Measurements from ENCODE around the gene MYLK2.

DNA sequence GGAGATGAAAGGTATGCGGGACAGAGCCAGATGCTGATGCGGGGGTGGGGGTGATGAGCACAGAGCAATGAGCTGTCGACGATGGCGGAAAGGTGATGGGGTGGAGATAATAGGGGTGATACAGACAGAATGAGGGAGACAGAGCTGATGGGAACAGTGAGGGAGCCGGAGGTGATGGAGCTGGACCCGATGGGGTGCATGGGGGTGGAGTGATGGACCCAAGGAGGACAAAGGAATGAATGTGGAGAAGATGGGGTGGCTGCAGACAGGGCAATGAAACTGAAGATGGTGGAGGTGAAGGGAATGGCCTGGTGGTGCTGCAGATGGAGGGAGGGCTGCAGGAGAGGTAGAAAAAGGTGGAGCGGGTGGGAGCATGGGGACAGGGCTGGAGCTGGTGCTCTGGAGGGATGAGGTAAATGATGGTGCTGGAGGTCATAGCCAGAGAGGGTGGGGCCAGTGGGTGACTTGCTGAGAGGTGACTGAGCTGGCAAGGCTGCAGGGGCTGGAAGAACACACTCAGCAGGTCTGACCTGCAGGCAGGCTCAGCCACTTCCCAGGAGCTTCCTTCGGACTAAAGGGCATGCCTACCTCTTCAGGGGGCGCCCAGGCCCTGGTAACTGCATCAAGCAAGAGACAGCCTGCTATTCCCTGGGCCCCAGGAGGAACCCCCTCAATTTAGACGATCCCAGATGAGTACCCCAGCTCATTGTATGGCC, 32.2 kb downstream of the MYLK2 start:
- TF ChIP-seq CTCF (IDR thresholded peaks at IDR 0.05) (no peak), ZFX (IDR thresholded peaks at IDR 0.05; ENCODE audit: borderline replicate concordance) (no peak)

Data from 22Rv1 (cell line).